Astrocyte (in vitro differentiated cells and primary cell): ENCODE data around the gene PERM1.

Experiments used
- EZH2 ChIP-seq: IDR thresholded peaks from 2 replicates; pipeline ENCODE4 v1.6.1; 2012; ENCODE audit warnings: mild to moderate bottlenecking, low read length, inconsistent platforms; ENCODE audit not compliant: insufficient read depth
- TF ChIP-seq, protein P1 (sequence below): IDR thresholded peaks from 2 replicates; pipeline ENCODE4 v1.5.1; 2011; ENCODE audit warnings: low read depth, mild to moderate bottlenecking, inconsistent platforms, low read length, moderate library complexity; ENCODE audit not compliant: insufficient read depth

DNA sequence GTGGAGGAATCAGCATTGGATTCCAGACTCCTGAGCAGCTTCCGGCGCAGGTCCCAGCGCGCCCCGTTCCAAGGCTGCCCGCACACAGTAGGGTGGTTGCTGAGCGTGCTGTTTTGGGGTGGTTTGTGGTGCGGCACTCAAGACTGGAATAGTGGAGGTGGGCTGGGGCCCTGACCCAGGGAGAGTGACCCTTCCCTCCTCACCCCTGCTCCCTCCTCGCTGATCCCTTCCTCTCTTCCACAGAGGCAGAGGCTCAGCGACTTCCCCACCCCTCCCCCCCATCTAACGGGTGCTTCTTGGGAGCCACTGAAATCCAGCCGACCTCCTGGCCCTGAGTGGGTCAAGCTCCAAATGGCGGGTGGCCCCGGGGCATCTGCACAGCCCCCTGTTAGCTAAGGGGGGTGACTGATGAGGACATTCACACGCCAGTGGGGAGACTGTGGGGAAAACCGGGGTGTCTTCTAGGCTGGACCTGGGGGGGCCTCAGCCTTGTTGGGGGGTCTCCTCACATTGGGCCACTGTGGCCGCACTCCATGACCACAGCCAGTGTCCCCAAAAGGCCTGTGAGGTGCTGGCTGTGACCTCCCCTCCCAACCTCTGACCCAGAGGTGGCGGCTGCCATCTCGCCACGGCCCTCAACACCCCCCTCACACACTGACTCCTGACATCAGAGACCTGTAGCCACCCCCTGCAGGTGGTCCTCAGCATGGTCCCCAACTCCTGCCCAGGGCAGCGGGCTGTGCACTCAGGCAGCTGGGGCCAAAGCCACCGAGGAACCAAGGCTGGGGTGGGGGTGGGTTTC lies 21.9 kb upstream of the PERM1 start:
- TF ChIP-seq, protein P1, sequence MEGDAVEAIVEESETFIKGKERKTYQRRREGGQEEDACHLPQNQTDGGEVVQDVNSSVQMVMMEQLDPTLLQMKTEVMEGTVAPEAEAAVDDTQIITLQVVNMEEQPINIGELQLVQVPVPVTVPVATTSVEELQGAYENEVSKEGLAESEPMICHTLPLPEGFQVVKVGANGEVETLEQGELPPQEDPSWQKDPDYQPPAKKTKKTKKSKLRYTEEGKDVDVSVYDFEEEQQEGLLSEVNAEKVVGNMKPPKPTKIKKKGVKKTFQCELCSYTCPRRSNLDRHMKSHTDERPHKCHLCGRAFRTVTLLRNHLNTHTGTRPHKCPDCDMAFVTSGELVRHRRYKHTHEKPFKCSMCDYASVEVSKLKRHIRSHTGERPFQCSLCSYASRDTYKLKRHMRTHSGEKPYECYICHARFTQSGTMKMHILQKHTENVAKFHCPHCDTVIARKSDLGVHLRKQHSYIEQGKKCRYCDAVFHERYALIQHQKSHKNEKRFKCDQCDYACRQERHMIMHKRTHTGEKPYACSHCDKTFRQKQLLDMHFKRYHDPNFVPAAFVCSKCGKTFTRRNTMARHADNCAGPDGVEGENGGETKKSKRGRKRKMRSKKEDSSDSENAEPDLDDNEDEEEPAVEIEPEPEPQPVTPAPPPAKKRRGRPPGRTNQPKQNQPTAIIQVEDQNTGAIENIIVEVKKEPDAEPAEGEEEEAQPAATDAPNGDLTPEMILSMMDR: no peak
- no peak for TF ChIP-seq EZH2
